PC-3 (cell line): Measurements from ENCODE around the gene HERC3.

Experiments used
- EZH2phosphoT487 ChIP-seq: fragments of 300-600 bp; sonication (generic); IDR thresholded peaks from 2 replicates; pipeline ENCODE4 v1.6.1; 2018; ENCODE audit warnings: mild to moderate bottlenecking, antibody characterized with exemption, low read length, borderline replicate concordance
- TF ChIP-seq, protein P1 (sequence below): fragments of 300-600 bp; sonication (generic); conservative IDR thresholded peaks from 2 replicates; pipeline ENCODE4 v1.5.1; 2017; ENCODE audit warnings: antibody characterized with exemption, low read depth, mild to moderate bottlenecking, low read length

DNA sequence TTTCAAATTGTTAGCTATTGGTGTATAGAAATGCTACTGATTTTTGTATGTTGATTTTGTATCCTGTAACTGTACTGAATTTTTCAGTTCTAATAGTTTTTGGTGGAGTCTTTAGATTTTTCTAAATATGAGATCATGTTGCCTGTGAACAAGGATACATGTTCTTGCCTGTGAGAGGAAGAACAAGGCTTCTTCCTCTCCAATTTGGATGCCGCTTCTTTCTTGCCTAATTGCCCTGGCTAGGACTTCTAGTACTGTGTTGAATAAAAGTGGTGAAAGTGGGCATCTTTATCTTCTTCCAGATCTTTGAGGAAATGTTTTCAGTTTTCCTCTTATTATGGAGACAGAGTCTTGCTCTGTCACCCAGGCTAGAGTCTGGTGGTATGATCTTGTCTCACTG, 121.5 kb downstream of the HERC3 start:
- TF ChIP-seq, protein P1, sequence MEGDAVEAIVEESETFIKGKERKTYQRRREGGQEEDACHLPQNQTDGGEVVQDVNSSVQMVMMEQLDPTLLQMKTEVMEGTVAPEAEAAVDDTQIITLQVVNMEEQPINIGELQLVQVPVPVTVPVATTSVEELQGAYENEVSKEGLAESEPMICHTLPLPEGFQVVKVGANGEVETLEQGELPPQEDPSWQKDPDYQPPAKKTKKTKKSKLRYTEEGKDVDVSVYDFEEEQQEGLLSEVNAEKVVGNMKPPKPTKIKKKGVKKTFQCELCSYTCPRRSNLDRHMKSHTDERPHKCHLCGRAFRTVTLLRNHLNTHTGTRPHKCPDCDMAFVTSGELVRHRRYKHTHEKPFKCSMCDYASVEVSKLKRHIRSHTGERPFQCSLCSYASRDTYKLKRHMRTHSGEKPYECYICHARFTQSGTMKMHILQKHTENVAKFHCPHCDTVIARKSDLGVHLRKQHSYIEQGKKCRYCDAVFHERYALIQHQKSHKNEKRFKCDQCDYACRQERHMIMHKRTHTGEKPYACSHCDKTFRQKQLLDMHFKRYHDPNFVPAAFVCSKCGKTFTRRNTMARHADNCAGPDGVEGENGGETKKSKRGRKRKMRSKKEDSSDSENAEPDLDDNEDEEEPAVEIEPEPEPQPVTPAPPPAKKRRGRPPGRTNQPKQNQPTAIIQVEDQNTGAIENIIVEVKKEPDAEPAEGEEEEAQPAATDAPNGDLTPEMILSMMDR = no peak
- TF ChIP-seq EZH2phosphoT487 = no peak
